ENCODE results near the gene ALDH3A1.

- TF ChIP-seq, protein P1, sequence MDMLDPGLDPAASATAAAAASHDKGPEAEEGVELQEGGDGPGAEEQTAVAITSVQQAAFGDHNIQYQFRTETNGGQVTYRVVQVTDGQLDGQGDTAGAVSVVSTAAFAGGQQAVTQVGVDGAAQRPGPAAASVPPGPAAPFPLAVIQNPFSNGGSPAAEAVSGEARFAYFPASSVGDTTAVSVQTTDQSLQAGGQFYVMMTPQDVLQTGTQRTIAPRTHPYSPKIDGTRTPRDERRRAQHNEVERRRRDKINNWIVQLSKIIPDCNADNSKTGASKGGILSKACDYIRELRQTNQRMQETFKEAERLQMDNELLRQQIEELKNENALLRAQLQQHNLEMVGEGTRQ (IDR thresholded peaks at IDR 0.05): peak; percentile 73
- TF ChIP-seq ZFP36 (IDR thresholded peaks at IDR 0.05; ENCODE audit: borderline replicate concordance, partially characterized antibody): no peak
- TF ChIP-seq, protein P2, sequence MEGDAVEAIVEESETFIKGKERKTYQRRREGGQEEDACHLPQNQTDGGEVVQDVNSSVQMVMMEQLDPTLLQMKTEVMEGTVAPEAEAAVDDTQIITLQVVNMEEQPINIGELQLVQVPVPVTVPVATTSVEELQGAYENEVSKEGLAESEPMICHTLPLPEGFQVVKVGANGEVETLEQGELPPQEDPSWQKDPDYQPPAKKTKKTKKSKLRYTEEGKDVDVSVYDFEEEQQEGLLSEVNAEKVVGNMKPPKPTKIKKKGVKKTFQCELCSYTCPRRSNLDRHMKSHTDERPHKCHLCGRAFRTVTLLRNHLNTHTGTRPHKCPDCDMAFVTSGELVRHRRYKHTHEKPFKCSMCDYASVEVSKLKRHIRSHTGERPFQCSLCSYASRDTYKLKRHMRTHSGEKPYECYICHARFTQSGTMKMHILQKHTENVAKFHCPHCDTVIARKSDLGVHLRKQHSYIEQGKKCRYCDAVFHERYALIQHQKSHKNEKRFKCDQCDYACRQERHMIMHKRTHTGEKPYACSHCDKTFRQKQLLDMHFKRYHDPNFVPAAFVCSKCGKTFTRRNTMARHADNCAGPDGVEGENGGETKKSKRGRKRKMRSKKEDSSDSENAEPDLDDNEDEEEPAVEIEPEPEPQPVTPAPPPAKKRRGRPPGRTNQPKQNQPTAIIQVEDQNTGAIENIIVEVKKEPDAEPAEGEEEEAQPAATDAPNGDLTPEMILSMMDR (IDR thresholded peaks at IDR 0.05): no peak
- no peak for TF ChIP-seq SMC3 (IDR thresholded peaks at IDR 0.05)
- TF ChIP-seq POLR2A (IDR thresholded peaks at IDR 0.05; ENCODE audit: low read length): no peak
- TF ChIP-seq CHD2 (IDR thresholded peaks at IDR 0.05; ENCODE audit: low read length, partially characterized antibody): no peak
- TF ChIP-seq, protein P3, sequence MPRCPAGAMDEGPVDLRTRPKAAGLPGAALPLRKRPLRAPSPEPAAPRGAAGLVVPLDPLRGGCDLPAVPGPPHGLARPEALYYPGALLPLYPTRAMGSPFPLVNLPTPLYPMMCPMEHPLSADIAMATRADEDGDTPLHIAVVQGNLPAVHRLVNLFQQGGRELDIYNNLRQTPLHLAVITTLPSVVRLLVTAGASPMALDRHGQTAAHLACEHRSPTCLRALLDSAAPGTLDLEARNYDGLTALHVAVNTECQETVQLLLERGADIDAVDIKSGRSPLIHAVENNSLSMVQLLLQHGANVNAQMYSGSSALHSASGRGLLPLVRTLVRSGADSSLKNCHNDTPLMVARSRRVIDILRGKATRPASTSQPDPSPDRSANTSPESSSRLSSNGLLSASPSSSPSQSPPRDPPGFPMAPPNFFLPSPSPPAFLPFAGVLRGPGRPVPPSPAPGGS (IDR thresholded peaks at IDR 0.05): no peak
- TF ChIP-seq RFX5 (IDR thresholded peaks at IDR 0.05): no peak
- no peak for TF ChIP-seq EP300 (IDR thresholded peaks at IDR 0.05)
- TF ChIP-seq REST (IDR thresholded peaks at IDR 0.05): no peak
- no peak for TF ChIP-seq RARB (CRISPR knock-in tag; IDR thresholded peaks at IDR 0.05)
- no peak for TF ChIP-seq HDAC2 (IDR thresholded peaks at IDR 0.05)
- no peak for TF ChIP-seq EHMT2 (IDR thresholded peaks at IDR 0.05; ENCODE audit: low read depth)
- TF ChIP-seq ESRRA (IDR thresholded peaks at IDR 0.05; ENCODE audit: borderline replicate concordance, low read length): no peak
Observed at GRCh38 chr17:19720631-19721426, 27.3 kb downstream of the ALDH3A1 start.

All from A549 (cell line).